Neural progenitor cell (in vitro differentiated cells): Measurements from ENCODE around the gene TMEM109.

ENCODE experiments used
- EZH2 ChIP-seq: fragments of 200-600 bp; sonication (generic); IDR thresholded peaks from 2 replicates; pipeline ENCODE4 v1.6.1; 2017; ENCODE audit warnings: antibody characterized with exemption, mild to moderate bottlenecking, moderate library complexity
- TF ChIP-seq, protein P1 (sequence below): fragments of 200-600 bp; sonication (generic); IDR thresholded peaks from 2 replicates; pipeline ENCODE4 v1.5.1; 2017; ENCODE audit warnings: antibody characterized with exemption, mild to moderate bottlenecking

DNA sequence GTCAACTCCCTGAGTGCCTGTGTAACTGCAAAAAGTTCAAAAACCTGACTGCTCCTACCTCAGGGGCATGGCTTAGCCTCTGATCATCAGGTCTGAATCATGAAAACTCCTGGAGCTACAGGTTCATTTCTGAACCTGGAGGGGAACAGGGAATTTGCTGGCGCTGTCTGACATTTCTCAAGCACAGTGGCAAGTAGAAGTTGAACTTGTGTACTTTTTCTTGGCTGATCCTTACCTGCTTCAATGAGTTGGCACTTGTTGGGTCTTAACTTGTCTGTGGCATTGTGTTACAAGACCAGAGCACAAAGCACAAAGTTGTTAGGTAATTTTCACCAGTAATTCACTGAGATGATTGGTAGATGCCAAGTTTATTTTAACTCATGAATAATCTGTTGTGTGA, 3.3 kb downstream of the TMEM109 start:
- TF ChIP-seq, protein P1, sequence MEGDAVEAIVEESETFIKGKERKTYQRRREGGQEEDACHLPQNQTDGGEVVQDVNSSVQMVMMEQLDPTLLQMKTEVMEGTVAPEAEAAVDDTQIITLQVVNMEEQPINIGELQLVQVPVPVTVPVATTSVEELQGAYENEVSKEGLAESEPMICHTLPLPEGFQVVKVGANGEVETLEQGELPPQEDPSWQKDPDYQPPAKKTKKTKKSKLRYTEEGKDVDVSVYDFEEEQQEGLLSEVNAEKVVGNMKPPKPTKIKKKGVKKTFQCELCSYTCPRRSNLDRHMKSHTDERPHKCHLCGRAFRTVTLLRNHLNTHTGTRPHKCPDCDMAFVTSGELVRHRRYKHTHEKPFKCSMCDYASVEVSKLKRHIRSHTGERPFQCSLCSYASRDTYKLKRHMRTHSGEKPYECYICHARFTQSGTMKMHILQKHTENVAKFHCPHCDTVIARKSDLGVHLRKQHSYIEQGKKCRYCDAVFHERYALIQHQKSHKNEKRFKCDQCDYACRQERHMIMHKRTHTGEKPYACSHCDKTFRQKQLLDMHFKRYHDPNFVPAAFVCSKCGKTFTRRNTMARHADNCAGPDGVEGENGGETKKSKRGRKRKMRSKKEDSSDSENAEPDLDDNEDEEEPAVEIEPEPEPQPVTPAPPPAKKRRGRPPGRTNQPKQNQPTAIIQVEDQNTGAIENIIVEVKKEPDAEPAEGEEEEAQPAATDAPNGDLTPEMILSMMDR: no peak
- no peak for TF ChIP-seq EZH2
